GM19463 (cell line): ENCODE data around the gene SHB.

Experiments
- ATAC-seq: cut with Tn5 transposase; IDR thresholded peaks from one replicate; pipeline ENCODE4 v1.9.1; 2021; ENCODE audit warnings: mild to moderate bottlenecking, moderate library complexity; ENCODE audit not compliant: unreplicated experiment

The SHB gene

DNA sequence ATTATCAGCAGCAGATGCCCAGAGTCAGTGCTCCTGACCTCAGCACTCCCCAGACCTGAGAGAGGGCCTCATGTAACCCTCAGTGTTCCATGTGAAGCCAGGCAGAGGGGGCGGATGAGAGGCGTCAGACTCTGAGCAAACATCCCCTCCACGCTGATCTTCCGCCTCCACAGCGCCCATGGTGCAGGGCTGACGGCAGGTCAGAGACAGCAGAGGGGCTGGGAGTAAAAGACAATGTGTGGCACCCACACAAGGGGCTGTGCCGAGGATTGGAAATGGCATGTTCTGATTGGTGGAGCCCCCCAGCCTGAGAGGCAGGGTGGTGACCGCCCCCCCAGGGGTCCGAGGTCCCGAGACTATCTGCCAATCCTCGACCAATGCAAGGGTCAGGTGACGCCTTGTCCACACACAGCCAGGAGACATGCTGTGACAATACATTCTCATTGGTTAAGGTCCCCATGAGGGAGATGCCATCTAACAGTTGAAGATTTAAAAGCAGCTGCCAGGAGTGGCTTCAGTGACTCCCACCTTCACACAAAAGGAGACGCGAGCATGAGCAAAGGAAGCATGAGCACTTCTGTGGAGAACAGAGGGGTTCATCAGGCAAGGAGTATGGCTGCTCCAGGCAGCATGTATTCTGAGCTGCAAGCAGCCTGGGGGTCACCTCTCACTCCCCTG is 145.8 kb downstream of the SHB start:
- no peak for ATAC-seq

DNA sequence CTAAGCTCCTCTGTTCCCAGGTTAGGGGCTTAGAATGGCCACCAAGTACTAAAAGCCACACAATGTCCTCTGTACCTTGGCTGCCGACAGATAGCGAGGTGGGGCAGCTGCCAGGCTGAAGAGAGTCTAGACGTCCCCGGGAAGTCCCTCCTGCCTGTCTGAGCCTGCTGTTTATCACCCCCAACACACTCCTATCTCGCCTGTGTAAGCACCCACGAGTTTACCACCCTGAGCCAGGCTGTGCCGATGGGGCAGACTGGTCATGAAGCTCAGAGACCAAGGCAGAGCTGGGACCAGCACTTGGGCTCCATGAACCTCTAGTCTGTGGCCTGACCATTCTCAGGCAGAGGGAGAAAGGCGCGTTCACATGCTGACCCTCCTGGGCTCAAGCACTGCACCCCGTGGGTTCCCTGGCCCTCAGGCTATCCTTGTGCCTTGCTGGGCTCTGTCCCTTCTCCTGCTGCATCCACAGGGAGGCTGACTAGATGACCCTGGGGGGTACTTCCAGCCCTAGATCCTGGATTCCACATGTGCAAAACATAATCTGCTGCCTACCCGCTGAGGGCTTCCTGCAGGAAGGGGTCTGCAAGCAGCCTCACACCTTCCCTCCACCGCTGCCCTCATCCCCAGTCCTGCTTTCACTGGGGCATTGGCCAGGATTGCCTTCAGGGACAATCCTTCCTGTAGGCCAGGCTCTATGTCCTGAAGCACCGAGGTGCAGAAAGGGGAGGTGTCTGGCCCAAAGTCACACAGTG is 146.5 kb downstream of the SHB start:
- no peak for ATAC-seq

DNA sequence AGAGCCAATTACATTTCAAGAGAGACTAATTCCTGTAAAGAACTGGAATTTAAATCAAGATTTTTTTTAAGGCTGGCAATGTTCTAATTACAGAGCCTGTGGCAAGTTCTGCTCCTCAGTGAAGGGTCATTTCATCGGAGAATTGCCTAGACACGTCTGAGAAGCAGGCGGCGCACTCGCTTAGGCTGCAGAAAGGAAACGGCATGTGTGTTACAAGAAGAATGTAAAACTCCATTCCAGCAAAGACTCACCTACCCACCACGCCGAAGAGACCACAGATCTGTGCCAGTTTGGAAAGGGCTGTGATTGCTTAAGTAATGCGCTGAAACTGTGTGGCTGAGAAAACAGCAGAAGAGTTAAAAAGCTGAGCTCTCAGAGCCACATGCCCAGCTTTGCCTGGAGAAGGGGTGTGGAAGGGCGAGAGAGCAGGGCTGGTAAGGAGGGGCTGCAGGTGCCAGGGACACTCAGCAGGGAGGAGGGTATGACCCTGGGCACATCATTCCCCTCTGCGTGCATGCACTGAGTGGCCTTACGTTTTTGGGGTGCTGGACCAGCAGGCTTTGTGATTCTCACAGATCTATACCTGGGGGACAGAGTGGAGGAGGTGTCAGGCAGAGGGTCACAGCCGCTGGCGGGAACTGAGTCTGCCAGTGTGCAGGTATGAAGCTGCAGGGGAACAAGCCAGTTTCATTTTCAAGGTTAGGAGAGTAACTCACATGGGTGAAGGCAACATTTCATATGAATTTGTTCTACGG is 147.3 kb downstream of the SHB start:
- no peak for ATAC-seq

DNA sequence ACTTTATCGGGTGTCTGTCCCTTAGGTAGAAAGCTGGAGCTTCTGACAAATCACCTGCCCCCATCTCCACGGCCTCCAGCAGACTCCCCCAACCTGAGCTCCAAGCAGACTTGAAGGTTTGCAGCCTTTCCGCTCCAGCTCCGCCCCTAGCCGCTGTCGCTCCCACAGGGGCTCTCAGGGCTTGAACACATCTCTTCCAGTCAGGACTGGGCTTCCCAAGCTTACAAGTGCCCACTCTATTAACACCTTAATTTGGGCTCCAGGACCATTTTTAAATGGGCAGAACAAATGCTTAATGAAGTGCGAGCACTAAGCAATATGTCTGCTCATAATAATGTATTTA is 147.9 kb downstream of the SHB start:
- ATAC-seq: no peak

DNA sequence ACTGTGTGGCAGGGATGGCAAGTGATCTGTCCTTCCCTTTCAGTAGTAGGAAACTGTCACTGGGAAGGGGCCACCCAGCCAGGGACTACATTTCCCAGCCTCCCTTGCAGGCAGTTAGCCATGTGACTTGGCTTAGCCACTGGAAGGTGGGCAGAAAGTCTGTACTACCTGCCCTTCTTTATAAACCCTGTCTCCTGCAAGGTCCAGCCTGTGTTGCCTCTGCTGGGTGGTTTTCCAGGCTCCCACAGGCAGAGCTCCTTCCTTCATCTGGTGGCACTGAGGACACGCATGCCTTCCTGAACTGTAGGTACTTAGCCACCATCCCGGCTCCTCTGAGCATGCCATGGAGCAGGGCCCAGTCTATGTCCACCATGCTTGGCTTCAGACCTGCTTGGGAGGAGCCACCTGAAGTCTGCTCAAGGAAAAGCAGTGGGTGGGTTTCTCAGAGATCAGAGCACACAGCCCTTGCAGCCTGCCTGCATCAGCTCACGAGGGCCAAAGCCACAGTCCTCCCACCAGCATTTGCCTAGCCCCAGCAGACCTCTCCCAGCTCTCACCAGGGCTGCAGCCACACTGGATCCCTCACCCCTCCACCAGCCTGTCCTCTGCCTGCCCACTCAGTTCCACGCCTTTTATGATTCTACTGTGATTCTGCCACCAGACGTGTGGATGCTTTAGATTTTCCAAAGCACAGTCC is 148.4 kb downstream of the SHB start:
- ATAC-seq: no peak

DNA sequence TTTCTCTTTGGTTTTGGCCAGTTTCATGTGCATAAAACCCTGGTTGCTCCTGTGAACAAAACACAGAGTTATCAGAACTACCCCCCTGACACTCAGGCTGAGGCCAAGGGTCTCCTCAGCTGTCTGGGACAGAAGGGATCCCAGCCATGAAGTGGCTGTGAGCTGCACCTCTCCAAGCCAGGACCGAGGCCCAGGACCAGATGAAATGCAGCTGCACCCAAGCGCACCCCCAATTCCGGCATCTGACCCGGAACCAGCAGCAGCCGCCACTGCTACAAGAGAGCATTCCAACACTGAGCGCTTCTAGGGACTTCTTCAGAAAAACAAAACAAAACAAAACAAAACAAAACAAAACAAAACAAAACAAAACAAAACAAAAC is 149.1 kb downstream of the SHB start:
- no peak for ATAC-seq

DNA sequence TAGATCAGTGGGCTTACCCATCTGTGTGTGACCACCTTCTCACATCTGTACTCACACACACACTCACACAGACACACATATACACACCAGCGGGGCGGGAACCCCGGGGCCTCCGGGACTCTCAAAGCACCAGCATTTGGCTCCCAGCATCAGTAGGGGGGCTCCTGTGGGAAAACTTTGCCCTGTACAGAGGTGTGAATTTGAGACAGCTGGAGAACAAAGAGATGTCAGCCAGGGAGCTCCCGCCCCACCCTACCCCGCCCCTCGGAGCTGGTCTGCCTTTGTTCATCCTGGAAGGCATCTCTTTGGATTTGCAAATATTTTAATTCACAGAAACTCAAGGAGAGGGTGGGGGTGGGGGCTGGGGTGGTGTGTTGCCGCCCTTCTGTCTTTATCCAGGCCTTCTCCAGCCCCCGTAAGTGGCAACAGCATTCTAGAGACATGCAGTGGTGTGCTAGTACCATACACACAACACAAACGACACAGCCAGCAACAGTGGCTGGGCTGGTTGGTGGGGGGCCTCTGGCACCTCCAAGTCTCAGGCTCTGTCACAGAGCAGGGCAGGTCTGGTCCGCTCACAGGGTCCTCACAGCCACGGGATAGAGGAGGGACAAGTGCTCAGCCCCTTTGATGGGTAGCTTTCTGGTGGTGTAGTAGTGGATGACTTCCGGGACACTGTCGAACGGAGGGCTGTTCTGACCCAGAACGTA is 149.6 kb downstream of the SHB start:
- no peak for ATAC-seq

DNA sequence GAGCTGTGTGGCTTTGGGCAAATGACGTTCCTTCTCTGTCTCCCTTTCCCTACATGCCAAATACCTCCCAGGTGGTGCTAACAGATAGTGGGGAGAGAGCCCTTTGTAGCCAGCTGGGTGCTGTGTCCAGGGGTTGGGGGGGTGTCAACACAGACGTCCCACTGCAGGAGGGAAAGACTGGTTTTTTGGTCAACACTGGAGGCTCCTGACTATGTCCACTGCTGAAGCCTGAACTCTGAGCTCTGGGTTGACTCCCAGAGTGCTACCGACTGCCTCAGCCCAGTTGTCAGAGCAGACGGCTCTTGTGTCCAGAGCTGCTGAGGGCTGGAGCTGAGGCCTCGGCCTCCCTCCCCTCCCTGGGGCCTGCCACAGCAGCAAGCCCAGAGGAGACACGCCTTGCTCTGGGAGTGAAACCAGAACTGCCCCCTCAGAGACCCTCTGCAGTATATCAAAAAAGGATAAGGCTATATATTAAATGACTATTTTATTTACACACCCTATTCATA is 150.3 kb downstream of the SHB start:
- ATAC-seq: no peak

DNA sequence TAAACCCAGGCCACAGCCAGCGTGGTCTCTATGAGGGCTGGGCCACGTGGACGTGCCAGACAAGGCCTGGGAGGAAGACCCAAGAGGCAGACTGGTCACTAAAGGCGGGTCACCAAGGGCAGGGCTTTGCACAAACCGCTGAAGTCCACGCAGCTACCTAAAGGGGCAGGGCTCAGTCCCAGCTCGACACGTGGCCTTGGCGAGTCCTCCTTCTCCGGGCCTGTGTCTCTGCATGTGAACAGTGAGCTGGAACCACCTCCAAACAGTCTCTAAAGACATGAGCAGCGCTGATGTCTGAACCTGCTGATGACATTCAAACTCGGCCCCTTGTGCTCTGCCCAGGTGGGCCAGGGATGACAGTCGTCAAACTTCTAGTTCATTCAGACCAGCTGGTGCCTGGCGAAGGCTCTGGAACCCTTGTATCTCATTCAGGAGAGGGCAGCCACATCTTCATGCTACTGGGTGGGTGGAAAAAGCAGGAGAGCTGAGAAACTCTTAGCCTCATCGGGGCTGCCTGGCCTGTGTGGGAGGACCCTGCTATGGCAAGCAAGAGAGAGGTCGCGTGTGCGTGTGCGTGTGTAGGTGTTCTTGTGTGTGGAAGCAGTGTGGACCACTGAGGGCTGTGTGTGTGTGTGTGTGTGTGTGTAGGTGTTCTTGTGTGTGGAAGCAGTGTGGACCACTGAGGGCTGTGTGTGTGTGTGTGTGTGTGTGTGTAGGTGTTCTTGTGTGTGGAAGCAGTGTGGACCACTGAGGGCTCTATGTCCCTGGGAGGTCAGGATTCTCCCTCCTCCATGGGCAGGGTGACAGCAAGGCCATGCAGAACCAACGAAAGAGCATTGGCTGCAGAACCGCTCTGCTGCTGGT is 151.0 kb downstream of the SHB start:
- no peak for ATAC-seq

DNA sequence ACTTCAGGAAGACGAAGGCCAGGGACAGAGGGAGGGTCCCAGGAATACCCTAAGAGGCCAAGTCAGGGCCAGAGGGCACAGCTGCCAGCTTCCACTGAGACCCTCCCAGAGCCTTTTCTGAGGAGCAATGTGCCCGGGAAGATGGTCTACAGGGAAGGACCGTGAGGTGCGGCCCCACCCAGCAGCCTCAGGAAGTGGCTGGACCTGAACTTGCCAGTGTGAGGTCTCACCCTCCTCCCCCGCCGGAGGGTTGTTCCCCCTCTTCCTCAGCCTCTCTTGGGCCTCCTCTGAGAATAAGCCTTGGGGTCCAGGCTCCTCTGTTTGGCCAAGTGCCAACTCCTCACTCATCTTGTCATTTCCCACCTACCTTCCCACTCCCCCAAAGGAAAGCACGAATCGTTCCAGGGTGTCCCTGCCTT is 151.7 kb downstream of the SHB start:
- ATAC-seq: no peak

DNA sequence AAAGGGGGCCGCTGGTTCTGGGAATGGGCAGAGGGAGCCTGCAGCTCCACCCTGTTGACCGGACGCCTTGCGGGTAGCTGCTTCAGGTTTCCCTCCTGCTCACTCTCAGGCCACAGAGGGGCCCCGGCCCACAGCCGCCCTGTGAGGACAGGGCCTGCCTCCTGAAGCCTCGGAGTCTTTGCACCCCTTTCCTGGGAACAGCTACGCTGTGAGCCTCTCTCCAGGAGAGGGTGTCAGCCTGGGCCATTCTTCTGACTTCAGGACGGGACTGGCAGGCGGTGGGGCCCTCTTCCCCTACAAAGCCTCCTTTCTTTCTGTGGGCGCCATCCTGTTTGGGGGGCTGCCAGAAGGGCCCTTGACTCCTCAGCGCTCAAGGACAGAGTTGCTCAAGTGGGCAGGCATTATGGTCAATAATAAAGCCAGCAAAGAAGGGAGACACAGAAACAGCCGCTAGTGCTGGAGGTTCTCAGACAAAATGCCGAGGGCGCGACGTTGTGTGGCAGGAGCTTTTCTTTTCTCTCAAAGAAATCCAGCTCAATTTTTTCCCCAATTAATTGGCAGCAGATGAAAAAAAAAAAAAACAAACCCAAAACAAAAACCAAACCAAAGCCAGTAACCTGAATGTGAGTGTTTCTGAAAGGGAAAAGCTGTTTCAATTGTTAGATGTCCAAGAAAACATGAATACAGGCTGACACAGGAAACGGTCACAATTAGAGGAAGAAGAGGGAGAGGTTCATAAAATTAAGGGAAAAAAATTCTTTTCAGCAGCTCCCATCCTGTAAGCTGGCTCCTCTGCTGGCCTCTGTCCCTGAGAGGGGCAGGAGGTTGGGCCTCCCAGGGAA is 152.3 kb downstream of the SHB start:
- no peak for ATAC-seq

DNA sequence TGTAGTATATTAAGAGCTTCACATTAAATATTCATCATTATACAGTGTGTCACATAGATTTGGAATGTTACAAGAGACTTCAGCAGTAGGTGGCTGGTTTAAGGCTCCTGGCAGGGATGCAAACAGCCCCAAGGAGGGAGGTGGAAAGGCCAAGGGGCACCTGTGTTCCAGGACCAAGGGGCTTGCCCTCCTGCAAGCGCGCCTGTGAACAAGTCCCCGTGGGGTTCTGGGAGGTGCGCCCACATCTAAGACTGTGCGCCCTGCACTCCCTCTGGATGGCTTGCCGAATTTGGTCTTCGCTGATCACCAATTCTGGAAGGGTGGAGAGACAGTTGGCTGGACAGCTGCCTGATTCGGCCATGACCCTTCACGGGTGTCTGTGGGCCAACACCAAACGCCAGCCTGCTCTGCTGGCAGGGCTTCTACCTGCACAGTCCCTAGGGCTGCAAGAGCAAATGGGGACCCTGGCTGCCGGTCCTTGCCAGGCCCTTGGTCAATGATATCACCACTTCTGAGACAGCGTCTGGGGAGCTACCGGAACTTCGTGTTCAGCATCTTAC is 153.0 kb downstream of the SHB start:
- no peak for ATAC-seq

DNA sequence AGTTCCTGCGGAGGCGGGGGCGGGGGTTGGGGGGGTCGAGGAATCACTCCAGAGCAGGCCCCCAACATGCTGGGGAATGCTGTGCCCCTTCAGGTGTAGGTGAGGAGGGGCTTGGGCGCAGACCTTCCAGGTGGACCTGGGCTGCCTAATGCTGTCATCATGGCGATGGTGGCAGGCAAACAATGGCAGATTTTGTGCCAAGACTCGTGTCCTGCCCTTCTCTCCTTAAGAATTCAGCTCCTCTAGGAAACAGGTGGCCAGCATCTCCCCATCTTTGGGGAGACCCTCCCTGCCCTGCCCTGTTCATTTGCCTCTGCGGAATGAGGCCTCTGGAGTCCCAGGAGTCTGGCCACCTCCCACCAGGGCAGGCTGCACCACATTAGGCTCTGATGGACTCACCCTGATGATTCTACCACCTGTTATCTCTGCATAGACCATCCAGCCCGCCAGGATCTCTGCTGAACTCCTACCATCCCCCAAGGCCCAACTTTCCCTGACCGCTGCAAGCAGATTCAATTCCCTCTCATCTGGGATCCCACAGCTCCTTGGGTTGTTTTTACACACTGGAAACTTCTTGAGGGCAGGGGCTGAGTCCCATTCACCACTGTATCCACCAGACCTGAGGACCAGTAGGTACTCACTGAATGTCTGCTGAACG is 154.2 kb downstream of the SHB start:
- no peak for ATAC-seq

DNA sequence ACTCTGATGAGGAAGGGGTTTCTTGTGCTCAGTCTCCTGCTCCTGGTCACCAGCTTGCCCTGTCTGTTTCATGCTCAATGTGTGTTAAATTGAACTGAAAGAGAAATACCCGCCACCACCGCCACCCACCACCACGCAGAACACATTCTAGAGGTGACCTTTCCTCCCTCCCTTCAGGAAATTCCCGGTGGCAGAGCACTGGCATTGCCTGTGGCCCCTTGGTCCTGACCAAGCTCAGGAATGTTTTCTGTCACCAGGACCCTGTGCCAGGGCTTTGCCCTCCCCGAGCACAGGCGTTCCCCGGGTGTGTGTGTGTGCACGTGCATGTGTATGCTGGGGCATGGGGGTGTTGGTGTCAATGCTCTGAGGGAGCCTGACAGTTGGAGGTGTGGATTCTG is 154.9 kb downstream of the SHB start:
- no peak for ATAC-seq

DNA sequence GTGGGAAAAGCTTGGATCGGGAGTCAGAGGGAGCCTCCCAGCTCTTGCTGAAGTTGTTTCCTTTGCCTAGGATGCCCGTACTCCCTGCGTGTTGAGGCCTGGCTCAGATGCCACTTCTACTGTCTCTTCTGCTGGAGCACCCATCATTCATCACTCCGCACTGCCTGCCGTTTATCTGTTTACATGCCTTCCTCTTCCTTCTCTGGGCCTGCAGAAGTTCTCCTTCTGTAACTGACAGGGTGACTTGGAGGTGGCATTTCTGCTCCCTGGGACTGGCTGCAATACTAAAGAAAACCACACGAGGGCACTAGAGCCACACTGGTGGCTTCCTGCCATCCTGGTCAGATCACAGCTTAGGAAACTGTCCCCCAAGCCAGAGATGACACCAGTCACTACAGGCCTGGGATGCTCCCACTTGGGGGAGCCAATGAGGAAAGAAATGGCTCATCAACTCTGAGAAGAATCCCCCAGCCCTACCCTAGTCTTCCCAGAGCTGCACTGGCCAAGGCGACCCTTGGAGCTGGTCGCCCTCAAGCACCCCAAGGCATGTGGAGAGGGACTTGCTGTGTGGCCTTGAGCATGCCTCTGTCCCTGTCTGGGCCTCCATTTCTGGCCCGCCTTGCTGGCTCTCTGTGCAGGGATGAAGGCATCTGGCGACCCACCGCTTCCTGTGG is 155.4 kb downstream of the SHB start:
- ATAC-seq: peak; percentile 81

DNA sequence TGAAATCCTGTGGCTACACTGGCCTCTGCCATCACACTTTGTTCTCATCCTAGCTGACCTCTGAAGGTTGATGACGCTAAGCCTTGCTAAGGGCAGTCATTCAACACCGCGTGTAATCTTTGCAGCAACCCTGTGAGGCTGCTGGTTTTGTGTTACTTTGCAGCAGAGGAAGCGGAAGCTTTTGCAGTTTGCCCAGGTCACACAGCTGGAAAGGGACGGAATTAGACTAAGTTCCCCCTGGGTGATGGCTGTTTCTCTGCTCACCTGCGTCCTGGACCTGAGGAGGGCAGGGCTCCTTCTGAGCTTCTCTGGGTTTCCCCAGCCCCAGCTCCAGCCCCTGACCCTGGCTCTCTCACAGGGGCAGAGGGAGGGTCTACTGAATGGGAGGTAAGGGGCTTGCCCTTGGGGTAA is 157.8 kb downstream of the SHB start:
- no peak for ATAC-seq

DNA sequence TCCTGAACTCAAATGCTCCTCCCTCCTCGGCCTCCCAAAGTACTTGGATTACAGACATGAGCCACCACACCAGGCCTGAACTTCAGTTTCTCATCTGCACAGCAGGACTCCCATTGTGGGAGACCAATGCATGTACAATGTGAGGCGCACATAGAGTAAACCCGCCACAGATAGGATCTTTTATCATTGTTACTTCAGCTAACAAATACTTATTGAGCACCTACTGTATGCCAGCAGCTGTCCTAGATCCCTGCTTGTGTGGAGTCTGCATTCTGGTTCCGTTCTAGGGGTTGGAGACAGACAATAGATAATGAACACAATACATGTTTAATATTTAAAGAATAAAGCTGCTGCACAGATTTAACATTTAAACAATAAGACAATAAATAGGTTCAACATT is 158.8 kb downstream of the SHB start:
- no peak for ATAC-seq
